ENCODE results near the gene AMIGO2.
"Not testable (repeated sequence)": the region's sequence is repeated elsewhere in the genome, so short reads cannot be mapped to it uniquely, and the experiment has no call there.

Gene AMIGO2, protein sequence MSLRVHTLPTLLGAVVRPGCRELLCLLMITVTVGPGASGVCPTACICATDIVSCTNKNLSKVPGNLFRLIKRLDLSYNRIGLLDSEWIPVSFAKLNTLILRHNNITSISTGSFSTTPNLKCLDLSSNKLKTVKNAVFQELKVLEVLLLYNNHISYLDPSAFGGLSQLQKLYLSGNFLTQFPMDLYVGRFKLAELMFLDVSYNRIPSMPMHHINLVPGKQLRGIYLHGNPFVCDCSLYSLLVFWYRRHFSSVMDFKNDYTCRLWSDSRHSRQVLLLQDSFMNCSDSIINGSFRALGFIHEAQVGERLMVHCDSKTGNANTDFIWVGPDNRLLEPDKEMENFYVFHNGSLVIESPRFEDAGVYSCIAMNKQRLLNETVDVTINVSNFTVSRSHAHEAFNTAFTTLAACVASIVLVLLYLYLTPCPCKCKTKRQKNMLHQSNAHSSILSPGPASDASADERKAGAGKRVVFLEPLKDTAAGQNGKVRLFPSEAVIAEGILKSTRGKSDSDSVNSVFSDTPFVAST

DNA sequence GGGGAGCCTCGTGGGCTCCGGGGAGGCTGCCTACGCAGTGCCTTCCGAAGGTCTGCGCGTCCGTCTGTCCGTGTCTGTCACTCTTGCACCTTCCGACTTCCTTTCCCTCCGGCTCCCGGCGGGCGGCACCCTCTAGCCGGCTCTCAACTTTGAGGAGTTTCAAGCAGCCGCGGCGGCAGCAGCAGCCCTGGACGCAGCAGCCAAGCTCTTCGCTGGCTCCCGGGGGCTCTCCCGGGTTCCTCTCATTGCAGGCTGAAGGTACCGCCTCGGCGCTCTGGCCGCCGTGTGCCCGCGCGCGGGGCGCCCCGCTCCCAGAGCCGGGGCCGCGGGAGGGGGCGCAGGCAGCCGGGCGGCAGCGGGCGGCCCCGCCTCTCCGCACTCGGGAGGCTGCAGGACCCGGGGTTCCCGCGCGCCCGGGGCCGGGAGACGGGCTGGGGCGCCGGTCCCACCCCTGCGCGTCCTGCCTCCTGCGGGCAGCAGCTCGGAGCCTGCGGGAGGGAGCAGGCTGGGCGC lies at the start of gene AMIGO2, which contains the start of gene PCED1B:
TSS of gene AMIGO2 (minus strand) at position 492 of the 513 bp plus-strand sequence. CDS start 957 bp downstream, outside the sequence.
TSS of gene PCED1B (plus strand) at position 154 of the 513 bp plus-strand sequence. CDS start 155,443 bp downstream, outside the sequence.
- DNase-seq (ENCODE audit: low read depth): peak; percentile 48

DNA sequence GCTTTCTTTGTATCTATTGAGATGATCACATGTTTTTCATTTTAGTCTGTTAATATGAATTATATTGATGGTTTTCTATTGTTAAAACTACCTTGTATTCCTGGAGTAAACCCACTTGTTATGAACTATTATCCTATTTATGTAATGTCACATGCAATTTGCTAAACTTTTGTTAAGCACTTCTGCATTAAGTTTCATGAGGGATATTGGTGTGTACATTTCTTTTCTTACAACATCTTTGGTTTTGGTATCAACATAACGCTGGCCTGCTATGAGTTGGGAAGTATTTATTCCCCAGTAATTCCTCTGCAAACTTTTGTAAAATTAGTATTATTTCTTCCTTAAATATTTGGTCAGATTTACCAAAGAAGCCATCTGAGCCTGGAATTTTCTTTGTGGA lies 46.5 kb upstream of the AMIGO2 start:
- no peak for DNase-seq (ENCODE audit: low read depth)

DNA sequence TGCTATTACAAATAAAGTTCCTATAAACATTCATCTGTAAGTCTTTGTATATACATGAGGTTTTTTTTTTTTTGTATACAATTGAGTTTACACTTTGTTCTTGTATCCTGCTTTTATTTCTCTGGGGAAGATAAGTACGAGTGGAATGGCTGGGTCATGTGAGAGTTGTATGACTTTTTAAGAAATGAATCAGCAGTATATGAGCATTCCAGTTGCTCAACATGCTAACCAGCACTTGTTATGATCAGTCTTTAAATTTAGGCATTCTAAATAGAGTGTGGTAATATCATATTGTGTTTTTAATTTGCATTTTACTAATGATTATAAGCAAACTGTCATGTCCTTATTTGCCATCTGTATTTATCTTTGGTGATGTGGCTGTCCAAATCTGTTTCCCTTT lies 44.7 kb upstream of the AMIGO2 start:
- DNase-seq (ENCODE audit: low read depth): no peak

DNA sequence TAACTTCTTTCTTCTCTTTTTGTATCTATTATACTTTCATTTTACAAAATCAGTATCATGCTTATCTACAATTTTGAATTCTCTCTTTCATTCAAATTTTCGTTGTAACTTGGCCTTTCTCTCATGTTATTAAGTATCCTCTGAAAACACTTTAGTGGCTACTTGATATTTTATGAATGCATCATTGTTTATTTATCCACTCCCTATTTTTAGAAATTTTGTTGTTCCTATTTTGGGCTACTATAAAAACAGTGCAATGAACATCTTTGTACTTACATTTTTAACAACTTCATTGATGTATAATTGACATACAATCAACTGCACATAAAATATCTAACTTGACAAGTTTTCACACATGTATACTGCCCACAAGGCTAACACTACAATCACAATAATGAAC lies 44.0 kb upstream of the AMIGO2 start:
- no peak for DNase-seq (ENCODE audit: low read depth)

DNA sequence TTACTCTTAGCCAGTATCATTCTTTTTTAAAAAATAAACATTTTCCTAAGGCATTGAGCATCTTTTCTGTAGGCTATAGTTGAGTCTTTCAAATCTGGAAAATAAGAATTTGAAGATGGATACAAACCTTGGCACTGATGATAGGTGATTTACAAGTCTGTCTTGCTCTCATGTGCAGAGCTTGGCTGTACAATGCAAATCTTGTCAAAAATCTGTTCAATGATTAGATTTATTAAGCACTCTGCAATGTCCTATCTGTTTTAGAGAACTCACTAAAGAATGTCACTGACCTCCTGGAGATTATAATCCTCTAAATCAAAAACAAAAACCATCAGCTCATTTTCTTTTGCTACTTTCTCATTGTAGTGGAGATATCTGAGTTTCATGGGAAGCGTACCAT lies 42.8 kb upstream of the AMIGO2 start:
- DNase-seq (ENCODE audit: low read depth): no peak

DNA sequence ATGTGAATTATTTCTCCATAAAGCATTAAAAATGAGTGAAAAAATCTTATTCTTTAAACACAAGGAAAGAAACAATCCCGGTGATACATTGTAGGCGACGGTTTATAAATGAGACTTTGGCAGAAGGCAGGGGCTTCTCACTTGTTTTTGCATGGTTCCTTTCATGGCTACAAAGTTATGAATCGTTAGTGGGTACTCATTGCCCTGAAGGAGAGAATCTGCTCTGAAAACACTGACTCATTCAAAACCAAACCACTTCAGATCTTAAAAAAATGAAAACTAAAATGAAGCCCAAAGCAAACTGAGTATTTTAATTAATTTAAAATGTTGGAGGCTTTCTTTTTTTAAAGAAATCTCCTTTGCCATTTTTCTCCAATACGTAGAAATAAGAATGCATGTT lies 41.4 kb upstream of the AMIGO2 start:
- DNase-seq (ENCODE audit: low read depth): no peak

DNA sequence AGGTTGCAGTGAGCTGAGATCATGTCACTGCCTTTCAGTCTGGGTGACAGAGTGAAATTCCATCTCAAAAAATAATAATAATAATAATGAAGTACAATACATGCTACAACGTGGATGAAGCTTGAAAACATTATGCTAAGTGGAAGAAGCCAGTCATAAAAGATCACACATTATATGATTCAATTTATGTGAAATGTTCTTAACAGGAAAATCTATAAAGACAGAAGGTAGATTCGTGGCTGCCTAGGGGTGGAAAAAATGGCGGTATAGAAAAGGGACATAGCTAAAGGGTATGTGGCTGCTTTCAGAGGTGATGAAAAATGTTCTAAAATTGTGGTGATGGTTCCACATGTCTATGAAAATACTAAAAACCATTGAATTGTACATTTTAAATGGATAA lies 41.0 kb upstream of the AMIGO2 start:
- no peak for DNase-seq (ENCODE audit: low read depth)

DNA sequence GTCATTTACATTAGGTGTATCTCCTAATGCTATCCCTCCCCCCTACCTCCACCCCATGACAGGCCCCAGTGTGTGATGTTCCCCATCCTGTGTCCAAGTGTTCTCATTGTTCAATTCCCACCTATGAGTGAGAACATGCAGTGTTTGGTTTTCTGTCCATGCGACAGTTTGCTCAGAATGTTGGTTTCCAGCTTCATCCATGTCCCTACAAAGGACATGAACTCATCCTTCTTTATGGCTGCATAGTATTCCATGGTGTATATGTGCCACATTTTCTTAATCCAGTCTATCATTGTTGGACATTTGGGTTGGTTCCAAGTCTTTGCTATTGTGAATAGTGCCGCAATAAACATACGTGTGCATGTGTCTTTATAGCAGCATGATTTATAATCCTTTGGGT lies 37.5 kb upstream of the AMIGO2 start:
- not testable (repeated sequence) for DNase-seq (ENCODE audit: low read depth)

DNA sequence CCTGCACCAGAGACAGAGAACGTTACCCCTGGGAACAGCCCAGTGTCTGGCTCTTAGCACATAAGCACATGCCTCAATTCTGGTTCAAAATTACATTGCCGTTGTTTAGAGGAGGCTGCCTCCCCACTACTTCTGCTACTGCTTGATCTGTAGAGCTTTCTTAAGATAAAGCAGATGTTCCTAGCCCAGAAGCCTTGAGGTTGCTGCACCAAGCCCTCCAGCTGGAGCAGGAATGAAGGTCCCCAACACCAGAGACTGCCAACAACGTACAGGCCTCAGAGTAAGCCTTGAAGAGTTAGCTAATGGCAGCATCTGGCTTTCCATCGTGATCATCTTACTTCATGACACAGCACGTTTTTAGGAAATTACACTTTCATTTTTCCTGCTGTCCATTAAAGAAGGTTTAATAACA lies 34.7 kb upstream of the AMIGO2 start:
- no peak for DNase-seq (ENCODE audit: low read depth)

DNA sequence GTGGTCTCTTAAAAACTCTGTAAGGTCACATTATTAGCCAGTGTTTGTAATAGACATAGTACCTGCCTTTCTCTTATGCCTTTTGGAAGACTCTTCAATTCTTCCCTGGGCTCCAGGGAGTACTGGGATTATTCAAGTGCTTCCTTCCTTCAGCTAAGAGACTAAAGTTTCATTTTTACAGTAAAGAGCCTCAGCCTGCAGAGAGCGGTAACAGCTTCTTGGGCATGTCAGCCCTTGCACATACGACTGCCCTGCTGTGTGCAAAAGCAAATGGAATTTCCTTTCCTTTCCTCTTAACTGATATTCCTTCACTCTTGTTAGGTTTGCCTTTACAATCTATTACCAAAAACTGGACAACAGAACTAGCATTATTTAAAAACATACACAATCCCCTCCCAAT lies 32.9 kb upstream of the AMIGO2 start:
- no peak for DNase-seq (ENCODE audit: low read depth)

DNA sequence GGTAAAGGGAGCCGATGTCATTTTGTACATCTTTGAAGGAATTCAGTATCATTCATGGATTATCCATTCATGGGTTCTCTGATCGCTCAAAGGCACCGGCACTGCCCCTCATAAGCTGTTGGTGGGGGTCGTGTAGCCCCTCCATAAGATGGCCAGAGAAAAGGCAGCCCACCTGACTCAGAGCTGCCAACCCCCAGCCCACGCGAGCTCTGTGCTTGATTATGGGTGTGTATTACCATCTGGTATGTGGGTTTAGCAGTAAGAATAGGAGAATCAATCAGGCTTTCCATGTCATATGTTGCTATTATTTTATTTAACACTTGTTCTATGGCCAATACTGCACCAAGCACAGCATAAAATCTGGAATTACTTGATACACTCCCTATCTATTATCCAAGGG lies 32.1 kb upstream of the AMIGO2 start:
- no peak for DNase-seq (ENCODE audit: low read depth)

DNA sequence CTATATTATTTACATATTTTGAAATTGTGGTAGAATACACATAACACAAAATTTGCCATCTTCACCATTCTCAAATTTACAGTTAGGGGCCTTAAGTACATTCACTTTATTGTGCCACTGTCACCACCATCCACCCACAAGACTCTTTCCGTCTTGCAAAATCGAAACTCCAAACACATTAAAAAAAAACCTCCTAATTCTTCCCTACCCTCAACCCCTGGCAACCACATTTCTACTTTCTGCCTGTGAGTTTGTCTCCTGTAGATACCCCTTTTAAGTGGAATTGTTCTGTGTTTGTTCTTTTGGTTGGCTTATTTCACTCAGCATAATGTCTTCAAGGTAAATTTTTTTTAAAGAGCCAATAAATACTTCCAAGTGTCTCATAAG lies 31.6 kb upstream of the AMIGO2 start:
- DNase-seq (ENCODE audit: low read depth): no peak

DNA sequence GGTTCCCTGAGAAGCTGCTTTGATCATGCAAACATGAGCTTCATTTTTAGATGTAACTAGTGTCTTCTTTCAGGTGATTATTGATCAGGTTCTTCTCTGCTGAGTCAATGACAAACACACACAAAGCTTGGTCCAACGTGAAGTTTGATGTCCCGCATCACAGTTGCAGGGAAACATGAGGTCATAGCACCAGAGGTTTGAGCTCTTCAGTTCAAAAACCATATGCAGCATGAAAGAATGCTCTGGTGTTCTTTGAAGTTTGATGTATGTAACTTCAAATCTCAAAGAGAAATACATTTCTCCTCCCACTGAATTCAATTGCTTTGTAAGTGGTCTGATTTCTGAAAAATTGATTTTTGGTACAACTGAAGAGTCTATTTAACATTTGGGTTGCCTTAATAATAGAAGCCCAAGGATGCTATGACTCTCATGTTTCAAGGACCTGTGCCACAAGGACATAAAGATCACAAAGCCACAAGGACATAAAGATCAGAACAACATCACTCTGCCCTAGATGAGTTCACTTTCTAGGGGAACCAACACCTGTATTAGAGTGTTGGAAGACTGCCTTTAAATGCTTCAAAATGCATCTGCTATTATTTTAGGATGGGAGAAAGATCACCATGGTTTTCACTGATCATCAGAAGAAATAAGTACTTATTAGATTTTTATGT lies 31.1 kb upstream of the AMIGO2 start:
- DNase-seq (ENCODE audit: low read depth): no peak

DNA sequence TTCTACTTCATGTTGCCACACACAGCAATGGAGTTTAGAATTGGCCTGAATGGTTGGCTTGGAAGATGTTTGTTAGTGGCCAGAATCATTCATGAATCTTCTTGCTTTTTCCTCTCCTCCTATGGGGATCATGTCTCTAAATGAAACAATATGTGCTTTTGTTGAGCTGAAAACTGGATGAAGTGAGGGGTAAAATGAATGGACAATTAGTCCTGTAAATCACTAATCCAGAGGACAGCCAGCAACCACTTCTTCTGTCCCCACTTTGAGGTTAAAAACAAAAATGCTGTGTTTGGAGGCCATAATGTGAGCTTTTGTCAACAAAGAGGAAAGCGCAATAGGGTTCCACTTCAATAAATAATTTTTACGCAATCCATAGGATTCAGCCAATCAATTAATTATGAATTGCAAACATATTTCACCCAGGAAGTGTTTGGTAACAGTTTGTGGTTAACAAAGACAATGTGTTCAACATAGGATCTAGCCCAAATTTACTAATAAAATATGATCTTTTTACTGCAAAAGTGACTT lies 30.3 kb upstream of the AMIGO2 start:
- no peak for DNase-seq (ENCODE audit: low read depth)

DNA sequence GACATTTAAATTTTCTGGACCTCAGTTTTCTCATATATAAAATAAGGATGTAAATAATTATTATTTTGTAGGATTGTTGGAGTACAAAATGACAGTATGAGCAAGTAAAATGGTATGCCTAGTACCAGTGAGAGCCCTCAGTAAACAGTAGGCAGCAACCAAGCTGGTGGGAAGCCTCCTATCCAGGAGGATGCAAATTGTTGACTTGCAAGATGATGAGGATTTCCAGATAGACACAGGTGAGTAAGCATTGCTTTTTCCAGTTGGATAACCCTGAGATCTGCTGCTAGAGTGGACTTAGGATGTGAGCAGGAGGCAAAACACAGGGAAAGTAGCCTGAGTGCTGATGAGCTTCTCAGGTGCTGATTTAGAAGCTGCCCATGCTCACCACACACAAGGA lies 28.2 kb upstream of the AMIGO2 start:
- no peak for DNase-seq (ENCODE audit: low read depth)

DNA sequence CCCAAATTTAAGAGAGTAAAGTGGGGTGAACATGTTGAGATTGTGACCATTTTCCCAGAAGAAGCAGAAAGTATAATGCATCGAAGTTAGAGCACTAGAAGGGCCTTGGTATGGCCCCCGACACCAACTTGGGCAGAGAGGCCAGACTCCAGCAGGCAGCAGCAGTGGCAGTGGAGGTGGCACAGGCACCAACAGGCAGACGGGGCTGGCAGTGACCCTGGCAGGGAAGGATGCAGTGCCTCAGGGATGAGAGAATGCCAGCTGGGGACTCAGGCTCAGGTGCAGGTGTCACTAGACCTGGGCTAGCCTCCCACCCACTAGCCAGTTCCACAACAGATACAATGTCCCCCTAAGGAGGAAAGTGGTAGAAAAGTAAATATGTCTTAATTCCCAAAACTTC lies 27.7 kb upstream of the AMIGO2 start:
- no peak for DNase-seq (ENCODE audit: low read depth)

DNA sequence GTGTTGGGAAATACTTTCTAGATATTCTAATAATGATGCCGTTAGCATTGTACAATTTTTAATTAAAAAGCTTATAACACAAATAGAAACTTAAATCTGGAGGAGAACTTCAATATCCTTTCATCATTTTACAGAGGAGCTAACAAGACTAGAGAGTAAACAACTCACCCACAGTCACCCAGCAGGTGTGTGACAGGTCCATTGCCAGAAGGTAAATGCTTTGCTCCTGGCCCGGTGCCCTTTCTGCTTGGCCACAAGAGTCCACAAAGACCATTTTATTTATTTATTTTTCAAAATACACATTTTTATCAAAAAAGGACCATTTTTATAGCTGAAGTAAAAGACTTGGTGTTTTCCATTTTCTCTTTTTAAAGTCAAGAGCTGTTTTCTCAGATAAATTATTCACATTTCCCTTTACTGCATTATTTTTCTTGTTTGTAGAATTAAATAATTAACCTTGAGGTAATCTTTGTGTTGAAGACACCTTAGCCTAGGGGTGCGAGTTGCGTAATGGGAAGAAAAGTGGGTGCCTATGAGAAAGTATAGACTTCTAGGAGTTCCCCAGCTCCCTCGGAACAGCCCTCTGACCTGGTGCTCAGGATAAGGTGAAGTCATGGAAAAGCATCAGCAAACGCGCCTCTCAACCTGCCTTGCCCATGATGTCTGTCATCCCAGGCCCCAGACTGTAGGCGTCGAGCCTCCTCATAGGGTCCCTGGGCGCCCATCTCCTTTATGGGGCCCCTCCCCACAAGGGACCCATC lies 26.3 kb upstream of the AMIGO2 start:
- DNase-seq (ENCODE audit: low read depth): no peak

DNA sequence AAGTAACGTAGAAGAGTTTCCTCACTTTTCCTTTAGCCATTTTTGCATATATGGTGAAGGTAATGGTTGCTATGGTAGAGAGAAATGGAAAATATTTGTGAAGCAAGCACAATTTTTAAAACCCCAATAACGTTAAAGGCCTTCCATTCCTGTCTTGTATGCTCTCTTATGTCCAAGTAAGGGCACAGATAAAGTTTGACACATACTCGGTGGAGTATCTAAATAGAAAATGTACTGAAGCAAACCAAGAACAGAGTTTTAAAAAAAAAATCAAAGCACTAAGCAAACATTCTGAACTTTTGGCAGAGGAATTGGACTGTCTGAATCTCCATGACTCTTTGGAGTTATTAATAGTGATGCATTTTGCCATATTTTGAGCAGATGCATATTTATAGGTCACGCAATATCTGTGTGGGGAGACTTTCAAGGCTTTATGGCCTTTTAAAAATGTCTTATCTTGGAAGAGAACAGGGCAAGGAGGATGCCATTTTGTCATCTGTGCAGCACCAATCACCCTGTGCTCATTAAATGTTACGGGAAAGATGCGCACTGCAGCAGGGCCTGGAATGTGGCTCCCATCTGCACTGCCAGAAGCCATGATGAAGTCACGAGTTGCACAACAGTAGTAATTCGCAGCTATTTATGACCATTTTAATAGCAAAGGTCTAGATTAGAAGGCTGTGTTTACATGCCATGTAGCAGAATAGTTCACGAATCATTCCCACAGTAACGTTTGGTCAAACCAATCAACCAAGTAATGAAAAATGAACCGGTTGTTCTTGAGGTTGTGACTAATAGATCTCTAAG lies 23.3 kb upstream of the AMIGO2 start:
- no peak for DNase-seq (ENCODE audit: low read depth)

DNA sequence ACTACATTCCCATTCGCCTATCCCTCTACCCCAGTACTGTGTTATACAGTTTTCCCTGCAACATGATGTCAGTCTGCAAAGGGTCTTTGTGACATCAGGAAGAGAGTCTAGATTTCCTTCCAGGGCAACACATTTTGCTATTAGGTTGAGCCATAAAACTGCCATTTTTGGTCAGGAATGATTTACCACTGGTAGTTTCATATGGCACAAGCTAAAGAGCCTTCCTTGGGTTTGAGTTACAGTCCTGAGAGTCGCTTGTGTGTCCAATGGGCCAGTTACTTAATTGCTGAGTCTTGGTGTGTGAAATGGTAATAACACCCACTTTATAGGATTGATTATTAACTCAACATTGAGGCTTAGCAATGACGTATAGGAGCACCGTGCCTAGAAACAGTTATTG lies 22.6 kb upstream of the AMIGO2 start:
- DNase-seq (ENCODE audit: low read depth): no peak

DNA sequence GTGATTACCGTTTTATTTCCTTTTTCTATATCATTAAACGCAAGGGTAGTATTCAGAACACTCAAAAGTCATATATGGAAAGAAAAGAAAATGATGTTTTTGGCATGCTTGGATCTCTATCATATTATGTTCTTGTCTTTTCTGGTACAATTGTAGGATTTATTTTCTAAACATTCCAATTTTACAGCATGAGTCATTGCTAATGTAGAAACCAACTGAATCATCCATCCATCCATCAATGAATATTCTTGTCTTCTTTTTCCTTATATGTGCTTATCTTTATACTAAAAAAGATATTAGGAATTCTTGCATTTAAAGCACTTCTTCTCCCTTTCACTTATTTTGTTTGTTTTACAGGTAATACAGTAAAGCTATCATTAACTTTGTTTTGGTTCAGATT lies 20.4 kb upstream of the AMIGO2 start:
- DNase-seq (ENCODE audit: low read depth): no peak

DNA sequence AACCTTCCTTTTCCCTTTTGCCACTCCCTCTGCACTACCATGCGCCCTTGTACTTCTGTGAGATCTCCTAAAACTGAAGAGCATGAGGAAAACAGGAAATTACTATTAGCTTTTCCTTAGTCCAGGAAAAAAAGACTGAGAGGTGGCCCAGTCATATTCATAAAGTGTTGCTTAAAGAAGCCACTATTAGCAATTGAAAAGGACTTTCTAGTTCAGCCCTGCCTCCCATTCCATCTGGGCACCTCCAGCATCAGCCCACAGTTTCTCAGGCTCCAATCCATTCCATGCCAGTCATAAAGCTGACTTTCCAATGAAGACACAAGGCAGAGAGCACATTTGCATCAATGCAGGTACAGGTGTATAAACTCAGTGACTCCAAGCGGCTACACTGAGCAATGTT lies 19.9 kb upstream of the AMIGO2 start:
- no peak for DNase-seq (ENCODE audit: low read depth)
